Measurements from ENCODE around the gene TAS2R16.
A peak's percentile ranks its signal among the peaks of the same experiment; 100 is the strongest.

TAS2R16 gene, protein sequence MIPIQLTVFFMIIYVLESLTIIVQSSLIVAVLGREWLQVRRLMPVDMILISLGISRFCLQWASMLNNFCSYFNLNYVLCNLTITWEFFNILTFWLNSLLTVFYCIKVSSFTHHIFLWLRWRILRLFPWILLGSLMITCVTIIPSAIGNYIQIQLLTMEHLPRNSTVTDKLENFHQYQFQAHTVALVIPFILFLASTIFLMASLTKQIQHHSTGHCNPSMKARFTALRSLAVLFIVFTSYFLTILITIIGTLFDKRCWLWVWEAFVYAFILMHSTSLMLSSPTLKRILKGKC

DNA sequence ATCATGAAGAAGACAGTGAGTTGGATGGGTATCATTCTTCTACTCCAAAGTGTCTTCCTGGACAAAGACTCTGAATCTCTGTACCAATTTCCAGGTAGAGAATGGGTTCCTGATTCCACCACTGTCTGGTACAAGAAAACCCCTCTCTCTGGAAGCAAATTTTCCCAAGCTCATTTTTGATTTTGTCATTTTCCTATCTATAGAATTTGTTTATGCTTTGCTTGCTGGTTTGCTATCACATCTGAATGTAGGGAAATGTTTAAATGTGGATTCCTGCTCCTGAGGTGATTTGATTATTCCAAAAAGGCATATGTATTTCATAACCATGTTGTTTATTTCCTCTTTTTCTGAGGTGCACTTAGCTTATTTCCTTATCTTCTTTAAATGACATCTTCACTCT, at the start of gene TAS2R16:
Gene TAS2R16 (minus strand): TSS at position 101 of the 400 bp plus-strand sequence. CDS start 66 bp downstream, at position 35.
- DNase-seq, result no peak

DNA sequence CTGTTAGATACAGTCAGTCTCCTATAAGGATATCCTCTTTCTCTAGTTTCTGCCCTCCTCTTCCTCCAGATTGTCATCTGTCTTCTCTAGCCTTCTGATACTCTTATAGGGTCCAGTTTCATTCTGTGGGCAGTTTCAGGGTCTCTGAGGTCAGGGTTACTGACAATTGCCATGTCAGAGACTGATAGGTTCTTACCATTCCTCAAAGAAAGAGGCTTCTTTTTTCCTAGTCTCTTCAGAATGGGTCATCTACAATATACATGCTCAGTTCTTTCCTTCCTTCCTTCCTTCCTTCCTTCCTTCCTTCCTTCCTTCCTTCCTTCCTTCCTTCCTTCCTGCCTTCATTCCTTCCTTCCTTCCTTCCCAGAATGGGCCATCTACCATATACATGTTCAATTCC, 48.1 kb upstream of the TAS2R16 start:
- DNase-seq, result no peak

DNA sequence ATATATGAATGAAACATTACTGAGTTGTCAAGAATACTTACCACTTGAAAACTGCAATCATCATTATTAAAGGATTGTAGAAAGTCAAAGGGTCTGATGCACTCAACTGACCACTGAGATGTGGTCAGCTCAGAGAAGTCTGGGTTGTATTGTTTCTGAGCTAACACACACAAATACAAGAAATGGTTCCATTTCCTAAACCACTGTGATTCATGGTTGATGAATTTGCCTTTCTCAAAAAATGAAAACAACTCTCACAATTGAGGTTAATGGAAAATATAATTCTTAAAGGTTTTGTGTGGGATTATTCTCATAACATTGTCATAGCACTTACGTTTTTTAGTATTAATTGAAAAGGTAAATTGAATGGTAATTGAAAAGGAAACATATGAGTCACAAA, 45.6 kb upstream of the TAS2R16 start:
- no peak for DNase-seq

- DNase-seq, result no peak
Observed at GRCh38 chr7:123039269-123039668, 43.8 kb upstream of the TAS2R16 start.

GRCh38 chr7:123034106-123034505, 38.6 kb upstream of the TAS2R16 start:
- no peak for DNase-seq

DNA sequence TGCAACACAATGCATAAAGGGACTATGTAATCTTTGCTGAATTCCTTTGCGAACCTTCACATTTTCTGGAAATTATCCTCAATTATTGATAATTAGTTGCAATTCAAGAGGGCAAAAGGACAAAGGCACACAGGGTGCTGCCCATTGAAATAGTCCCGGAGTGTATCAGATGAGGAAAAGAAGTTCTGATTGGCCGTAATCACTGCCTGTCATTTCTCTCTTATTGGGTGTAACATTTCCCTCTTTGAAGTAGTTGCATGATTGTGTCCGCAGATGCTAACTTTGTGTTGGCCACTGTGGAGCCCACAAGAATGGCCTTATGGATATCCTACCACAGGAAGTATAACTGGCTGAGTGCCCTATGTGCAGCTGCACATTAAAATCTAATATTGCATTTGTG, 35.1 kb upstream of the TAS2R16 start:
- DNase-seq, result no peak

DNA sequence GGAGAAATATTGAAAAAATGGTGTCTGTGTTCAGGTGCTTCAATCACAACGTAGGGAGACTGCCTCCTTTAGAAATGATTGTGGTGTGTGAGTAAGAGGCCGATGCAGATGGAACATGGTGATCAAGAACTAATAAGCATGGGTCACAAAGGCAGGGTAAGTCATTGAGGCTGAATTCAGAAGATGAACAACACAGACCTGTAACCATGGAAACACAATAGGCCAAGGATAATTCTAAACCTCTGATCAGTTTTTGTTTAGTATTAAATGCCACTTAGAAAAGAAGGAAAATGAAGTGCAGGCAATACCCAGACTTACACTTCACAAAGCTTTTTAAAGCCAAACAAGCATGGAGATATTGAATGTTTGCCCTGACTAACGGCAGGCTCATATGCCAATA, 32.8 kb upstream of the TAS2R16 start:
- DNase-seq, result no peak

DNA sequence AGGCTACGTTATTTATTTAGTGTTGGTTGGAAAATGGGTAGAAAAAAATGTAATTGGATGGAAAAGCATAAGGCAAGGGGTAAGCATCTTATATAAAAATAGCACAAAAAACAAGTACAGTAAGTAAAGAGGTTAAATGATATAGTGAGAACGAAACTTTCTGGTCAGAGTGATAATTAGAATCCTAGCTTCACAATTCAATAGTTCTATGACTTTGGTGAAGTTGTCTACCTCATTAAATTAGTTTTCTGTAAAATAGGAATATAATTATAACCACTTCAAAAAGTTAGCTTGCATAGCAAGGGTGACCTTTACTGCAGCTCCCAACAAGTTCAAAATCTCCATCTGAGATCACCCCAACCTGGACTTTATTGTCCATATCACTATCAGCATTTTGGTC, 30.8 kb upstream of the TAS2R16 start:
- DNase-seq, result no peak

- peak in 1 of 58 donors; percentile 2 for DNase-seq
Observed at GRCh38 chr7:123024989-123025758, 29.7 kb upstream of the TAS2R16 start.

- no peak for DNase-seq
Observed at GRCh38 chr7:123023126-123023525, 27.6 kb upstream of the TAS2R16 start.

GRCh38 chr7:123022576-123022975, 27.1 kb upstream of the TAS2R16 start:
- DNase-seq, result no peak

DNA sequence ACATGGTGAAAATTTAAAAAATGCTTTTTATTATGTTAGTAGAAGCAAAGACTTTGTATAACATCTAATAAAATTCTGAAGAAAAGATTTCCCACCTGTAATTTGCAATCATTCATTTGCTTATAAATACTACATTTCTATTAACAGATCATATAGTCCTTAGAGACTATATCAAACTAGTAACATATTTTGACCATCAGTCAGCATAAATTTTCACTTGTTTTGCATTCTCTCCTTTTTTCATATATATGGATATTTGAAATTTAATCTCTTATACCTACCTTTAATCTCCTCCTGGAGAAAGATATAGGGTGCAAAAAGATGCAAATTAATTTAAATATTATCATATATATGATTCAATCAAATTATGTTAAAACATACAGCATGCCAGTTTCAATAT, 16.9 kb upstream of the TAS2R16 start:
- DNase-seq, result no peak

DNA sequence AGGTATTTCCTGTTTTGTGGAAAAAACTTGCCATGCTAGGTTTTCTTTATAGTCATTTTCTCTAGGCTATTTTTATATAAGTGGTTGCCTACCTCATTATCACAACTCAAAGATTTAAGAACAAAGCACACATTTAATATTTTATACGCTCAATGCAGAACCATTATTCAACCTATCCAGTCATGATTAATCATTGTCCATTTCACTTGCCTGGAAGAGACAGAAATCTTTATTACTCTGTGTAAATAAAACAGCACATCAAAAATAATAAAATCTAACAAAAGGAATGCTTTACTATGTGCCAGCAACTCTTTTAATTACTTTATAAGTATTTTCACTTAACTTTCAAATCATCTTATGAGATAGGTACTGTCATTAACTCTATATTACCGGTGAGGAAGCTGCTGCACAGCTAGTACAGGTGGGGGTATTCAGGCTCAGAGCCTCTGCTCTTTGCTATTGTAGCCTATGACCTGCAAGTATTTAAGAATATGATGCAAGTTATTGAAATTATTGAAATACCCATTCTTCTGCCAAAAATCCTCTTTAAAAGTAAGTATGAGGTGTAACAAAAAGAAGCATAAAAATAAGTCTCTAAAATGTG, 16.4 kb upstream of the TAS2R16 start:
- DNase-seq, result no peak

DNA sequence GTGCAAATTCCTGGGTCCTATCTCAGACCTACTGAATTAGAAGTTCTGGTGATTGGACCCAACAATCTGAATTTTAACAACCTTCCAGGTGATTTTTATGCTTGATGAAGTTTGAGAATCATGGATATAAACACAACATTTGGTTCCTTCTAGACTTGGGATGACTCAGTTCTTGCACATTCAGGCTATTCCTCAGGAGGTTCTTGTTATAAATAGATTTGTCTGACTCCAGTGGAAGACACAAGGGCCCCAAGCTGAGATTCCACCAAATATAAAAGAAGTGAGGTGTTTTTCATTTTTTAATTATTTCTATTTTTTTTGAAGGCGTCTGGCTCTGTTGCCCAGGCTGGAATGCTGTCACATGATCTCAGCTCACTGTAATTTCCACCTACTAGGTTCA, 9.4 kb upstream of the TAS2R16 start:
- no peak for DNase-seq

DNA sequence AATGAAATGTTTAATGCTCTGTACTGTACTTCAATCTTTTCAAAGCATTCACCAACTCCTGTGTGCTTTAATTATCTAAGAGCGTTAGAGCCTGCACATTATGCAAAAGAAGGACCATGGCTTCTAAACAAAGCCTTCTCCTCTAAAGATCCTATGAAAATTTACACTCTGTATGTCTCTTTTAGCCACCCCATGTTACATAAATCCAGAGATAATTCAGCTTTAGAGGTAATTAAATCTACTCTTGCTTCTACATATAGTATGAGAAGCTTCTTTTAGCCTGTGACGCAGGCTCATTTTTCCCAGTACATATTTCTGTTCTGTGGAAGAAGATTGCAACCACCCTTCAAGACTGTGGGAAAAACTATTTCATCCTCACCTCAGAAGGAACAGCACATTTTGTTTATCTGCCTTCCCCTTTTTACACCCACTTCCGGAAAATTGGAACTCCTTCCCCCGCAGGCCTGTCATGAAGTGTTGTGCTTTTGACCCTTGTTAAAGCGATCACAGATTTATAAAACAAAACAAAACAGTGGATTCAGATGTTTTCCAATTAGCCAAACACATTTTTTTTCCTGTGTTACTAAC, 8.1 kb upstream of the TAS2R16 start:
- DNase-seq, result peak in 2 of 58 donors; percentile 4 to 15

GRCh38 chr7:122989577-122989976, 5.9 kb downstream of the TAS2R16 start:
- DNase-seq, result peak in 1 of 58 donors; percentile 3

GRCh38 chr7:122989041-122989440, 6.5 kb downstream of the TAS2R16 start:
- no peak for DNase-seq

DNA sequence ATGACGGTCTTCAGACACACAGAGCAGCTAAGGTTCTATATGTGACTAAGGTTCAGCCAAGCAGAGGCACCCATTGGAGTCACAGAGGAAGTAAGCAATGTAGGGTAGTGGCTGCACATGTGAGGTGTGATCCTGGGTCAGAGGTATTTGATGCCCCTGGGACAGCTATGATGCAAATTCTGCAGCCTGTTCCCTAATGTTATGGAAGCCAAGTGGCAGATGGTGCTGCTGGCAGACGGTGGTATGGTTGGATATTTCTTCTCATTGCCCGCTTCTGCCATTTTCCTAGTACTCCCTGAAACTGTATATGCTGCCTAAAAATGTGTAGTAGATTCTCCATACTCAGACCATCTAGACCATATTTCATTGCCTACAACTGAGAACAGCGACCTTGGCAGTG, 7.2 kb downstream of the TAS2R16 start:
- DNase-seq, result no peak

DNA sequence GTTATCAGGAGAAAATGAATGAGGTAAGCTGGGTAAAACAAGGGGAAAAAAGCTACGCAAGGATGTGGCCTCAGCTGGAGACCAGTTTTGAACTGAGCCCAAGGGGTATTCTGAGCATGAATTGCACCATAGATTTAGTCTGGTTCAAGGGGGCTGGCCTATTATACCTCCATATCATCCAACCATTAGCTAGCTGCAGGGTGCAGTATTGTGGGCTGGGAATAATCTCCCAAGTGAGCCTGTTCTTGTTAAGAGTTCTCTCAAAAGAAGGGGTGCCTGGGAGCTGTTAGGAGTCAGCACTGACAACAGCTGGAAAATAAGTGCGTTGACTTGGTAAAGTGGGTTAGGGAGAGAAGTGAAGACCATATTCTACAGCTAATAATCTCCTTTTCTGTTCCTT, 8.0 kb downstream of the TAS2R16 start:
- no peak for DNase-seq

DNA sequence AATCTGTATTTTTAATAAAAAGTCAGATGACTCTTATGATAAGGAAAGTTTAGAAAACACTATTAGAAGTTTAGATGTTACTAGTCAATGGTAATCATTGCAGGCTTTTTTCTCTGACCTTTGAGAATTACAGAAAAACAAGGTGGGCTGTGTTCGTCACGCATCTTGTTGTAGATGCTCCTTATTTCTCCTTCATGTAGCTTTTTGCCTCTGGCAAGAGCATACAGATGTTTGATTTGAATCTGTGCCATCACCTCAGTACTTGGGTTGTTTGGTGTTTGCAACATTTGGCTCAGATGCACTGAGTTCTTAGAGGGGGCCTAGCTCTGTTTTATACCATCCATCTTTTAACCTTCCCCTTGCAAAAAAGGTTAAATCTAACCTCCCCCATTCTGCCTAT, 11.5 kb downstream of the TAS2R16 start:
- no peak for DNase-seq

GRCh38 chr7:122983261-122983660, 12.2 kb downstream of the TAS2R16 start:
- no peak for DNase-seq

DNA sequence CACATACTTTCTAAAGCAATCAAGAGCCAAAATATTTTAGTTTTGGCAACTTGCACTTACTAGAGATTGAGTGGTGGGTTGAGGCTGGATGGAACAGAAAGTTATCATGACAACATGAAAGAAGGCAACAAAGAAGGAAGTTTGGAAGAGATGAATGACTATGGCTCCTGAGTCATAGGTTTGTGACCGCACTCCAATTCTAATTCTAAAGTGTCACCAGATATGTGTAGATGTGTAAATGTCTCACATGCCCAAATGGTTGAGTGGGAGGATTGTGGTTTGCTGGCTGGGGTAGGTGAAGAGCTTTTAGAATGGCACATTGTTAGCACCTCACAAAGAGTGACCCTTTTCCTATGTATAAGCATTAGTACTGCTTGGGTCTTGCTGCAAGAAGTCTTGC, 20.2 kb downstream of the TAS2R16 start:
- DNase-seq, result no peak

All from anterior cingulate cortex (tissue), 58 donors.